Ramos (cell line): ENCODE measurements around the gene SPIRE2.
"Not testable (repeated sequence)": the region's sequence is repeated elsewhere in the genome, so short reads cannot be mapped to it uniquely, and the experiment has no call there.

Experiments
- in situ Hi-C: fragments of 300-500 bp; cut with MboI; formaldehyde crosslinking; loops from one replicate; pipeline ENCODE4 v1.14.3; 2022; ENCODE audit warnings: low sequenced_read_pairs; ENCODE audit not compliant: unreplicated experiment

The SPIRE2 gene

GRCh38 chr16:89828199-89828869 is at the start of gene SPIRE2:
TSS of gene SPIRE2 (plus strand) at chr16:89828475. CDS start at chr16:89828551, 76 bp downstream.
- in situ Hi-C loops: no loop called here

GRCh38 chr16:89779231-89779908 is 48.9 kb upstream of the SPIRE2 start:
- in situ Hi-C loops: no loop called here

GRCh38 chr16:89779909-89780305 is 48.4 kb upstream of the SPIRE2 start:
- in situ Hi-C loops: no loop called here

GRCh38 chr16:89782489-89782888 is 45.8 kb upstream of the SPIRE2 start:
- in situ Hi-C loops: no loop called here

- in situ Hi-C loops: not testable (repeated sequence)
Observed at GRCh38 chr16:89783952-89784351, 44.3 kb upstream of the SPIRE2 start.

- in situ Hi-C loops: no loop called here
Observed at GRCh38 chr16:89784406-89784805, 43.9 kb upstream of the SPIRE2 start.

- in situ Hi-C loops: no loop called here
Observed at GRCh38 chr16:89785523-89786155, 42.6 kb upstream of the SPIRE2 start.

GRCh38 chr16:89786474-89787364 is 41.6 kb upstream of the SPIRE2 start:
- in situ Hi-C loops: no loop called here

GRCh38 chr16:89787365-89787805 is 40.9 kb upstream of the SPIRE2 start:
- in situ Hi-C loops: no loop called here

GRCh38 chr16:89791278-89791995 is 36.8 kb upstream of the SPIRE2 start:
- in situ Hi-C loops: no loop called here

GRCh38 chr16:89793092-89793491 is 35.2 kb upstream of the SPIRE2 start:
- in situ Hi-C loops: not testable (repeated sequence)

- in situ Hi-C loops: no loop called here
Observed at GRCh38 chr16:89793955-89794354, 34.3 kb upstream of the SPIRE2 start.

- in situ Hi-C loops: no loop called here
Observed at GRCh38 chr16:89795676-89796075, 32.6 kb upstream of the SPIRE2 start.

GRCh38 chr16:89796104-89796503 is 32.2 kb upstream of the SPIRE2 start:
- in situ Hi-C loops: no loop called here

- in situ Hi-C loops: no loop called here
Observed at GRCh38 chr16:89798126-89798525, 30.1 kb upstream of the SPIRE2 start.

GRCh38 chr16:89798832-89799370 is 29.4 kb upstream of the SPIRE2 start:
- in situ Hi-C loops: no loop called here

- in situ Hi-C loops: no loop called here
Observed at GRCh38 chr16:89801800-89802199, 26.5 kb upstream of the SPIRE2 start.

- in situ Hi-C loops: no loop called here
Observed at GRCh38 chr16:89805136-89805905, 23.0 kb upstream of the SPIRE2 start.
